OCI-M2 (cell line): ENCODE results near the gene SACS.

Experiments used
- DNase-seq: peaks from one replicate; lab custom pipeline; 2025; ENCODE audit not compliant: unreplicated experiment; lab: John Stamatoyannopoulos, UW

The SACS gene

GRCh38 chr13:23365652-23366051 lies 67.8 kb downstream of the SACS start:
- DNase-seq = no peak

GRCh38 chr13:23359882-23360281 lies 73.6 kb downstream of the SACS start:
- DNase-seq = no peak

GRCh38 chr13:23357349-23357748 lies 76.2 kb downstream of the SACS start:
- no peak for DNase-seq

GRCh38 chr13:23356368-23356767 lies 77.1 kb downstream of the SACS start:
- no peak for DNase-seq

- DNase-seq = no peak
Observed at GRCh38 chr13:23354520-23354919, 79.0 kb downstream of the SACS start.

- DNase-seq = no peak
Observed at GRCh38 chr13:23352161-23352560, 81.3 kb downstream of the SACS start.

GRCh38 chr13:23350009-23350408 lies 83.5 kb downstream of the SACS start:
- no peak for DNase-seq

GRCh38 chr13:23349161-23349897 lies 84.2 kb downstream of the SACS start:
- DNase-seq = no peak

GRCh38 chr13:23348262-23349127 lies 85.0 kb downstream of the SACS start:
- no peak for DNase-seq

GRCh38 chr13:23347601-23348000 lies 85.9 kb downstream of the SACS start:
- DNase-seq = no peak

- DNase-seq = no peak
Observed at GRCh38 chr13:23344931-23345595, 88.4 kb downstream of the SACS start.

- DNase-seq = no peak
Observed at GRCh38 chr13:23339225-23339624, 94.3 kb downstream of the SACS start.

GRCh38 chr13:23330356-23330755 lies 103.1 kb downstream of the SACS start:
- DNase-seq = no peak

GRCh38 chr13:23325191-23325590 lies 108.3 kb downstream of the SACS start:
- no peak for DNase-seq

- no peak for DNase-seq
Observed at GRCh38 chr13:23323946-23324709, 109.4 kb downstream of the SACS start.

- no peak for DNase-seq
Observed at GRCh38 chr13:23322353-23323336, 110.9 kb downstream of the SACS start.

- DNase-seq = no peak
Observed at GRCh38 chr13:23321535-23322241, 111.8 kb downstream of the SACS start.

GRCh38 chr13:23320926-23321534 lies 112.5 kb downstream of the SACS start:
- DNase-seq = no peak

- DNase-seq = no peak
Observed at GRCh38 chr13:23319883-23320224, 113.6 kb downstream of the SACS start.
